Caco-2 (cell line): ENCODE results near the gene MOB3B. TPM values are rescaled to one million over a fixed set of nuclear protein-coding genes. Genes with fewer than 3 reads are reported as not detected.

ENCODE experiments used
- Bru-seq: library from RNA; stranded (reverse); fragments of 400-500 nt; gene quantifications from one replicate; lab custom pipeline; 2021; lab: Mats Ljungman, UMichigan
- BruChase-seq, 2 experiments: library from RNA; stranded (reverse); fragments of 400-500 nt; gene quantifications; one replicate each; lab custom pipeline; 2021; lab: Mats Ljungman, UMichigan
- BruUV-seq: library from RNA; stranded (reverse); fragments of 400-500 nt; replicated peaks from 2 replicates; lab custom pipeline; 2021; lab: Mats Ljungman, UMichigan
- CTCF ChIA-PET: fragments of 300-600 bp; sonication (Branson Sonifier 250); formaldehyde crosslinking; loops from one replicate; lab custom pipeline; 2022; ENCODE audit warnings: antibody characterized with exemption; lab: Charles Lee
- POLR2A ChIA-PET: fragments of 300-600 bp; sonication (Branson Sonifier 250); formaldehyde crosslinking; loops from one replicate; lab custom pipeline; 2022; ENCODE audit warnings: antibody characterized with exemption; lab: Charles Lee
- DNase-seq, 2 experiments: peaks; one replicate each; pipeline versions ENCODE4 v3.0.0 to v3.0.0-alpha.2; 2020 to 2022
- H3K27me3 ChIP-seq: replicated peaks from 2 replicates; pipeline ENCODE4 v1.6.0; 2011; ENCODE audit warnings: low read length; ENCODE audit not compliant: control insufficient read depth, insufficient read depth
- H3K36me3 ChIP-seq: 2 replicates; pipeline ENCODE4 v1.5.1; 2011; ENCODE audit warnings: low read length; ENCODE audit not compliant: control insufficient read depth, insufficient read depth
- H3K4me1 ChIP-seq: fragments of 250-450 bp; sonication (Bioruptor Pico); 2 replicates; pipeline ENCODE4 v1.5.1; 2020; ENCODE audit warnings: mild to moderate bottlenecking
- H3K4me3 ChIP-seq: 2 replicates; pipeline ENCODE4 v1.5.1; 2011; ENCODE audit warnings: low read depth, mild to moderate bottlenecking, control low read depth, low read length
- H3K9me3 ChIP-seq: fragments of 250-450 bp; sonication (Bioruptor Pico); 2 replicates; pipeline ENCODE4 v1.5.1; 2020; ENCODE audit warnings: mild to moderate bottlenecking, moderate library complexity
- H3K27ac Mint-ChIP-seq: one replicate; pipeline ENCODE4 v1.8.0; 2022; ENCODE audit warnings: mixed read lengths; ENCODE audit not compliant: unreplicated experiment
- H3K27me3 Mint-ChIP-seq: one replicate; pipeline ENCODE4 v1.8.0; 2022; ENCODE audit warnings: mixed read lengths; ENCODE audit not compliant: insufficient read depth, unreplicated experiment
- H3K36me3 Mint-ChIP-seq: one replicate; pipeline ENCODE4 v1.8.0; 2022; ENCODE audit warnings: mild to moderate bottlenecking, mixed read lengths; ENCODE audit not compliant: insufficient read depth, unreplicated experiment
- H3K4me1 Mint-ChIP-seq: one replicate; pipeline ENCODE4 v1.8.0; 2022; ENCODE audit warnings: low read depth, mixed read lengths; ENCODE audit not compliant: unreplicated experiment
- H3K4me3 Mint-ChIP-seq: one replicate; pipeline ENCODE4 v1.8.0; 2022; ENCODE audit warnings: mild to moderate bottlenecking, moderate library complexity, mixed read lengths; ENCODE audit not compliant: unreplicated experiment
- H3K9me3 Mint-ChIP-seq: one replicate; pipeline ENCODE4 v1.8.0; 2022; ENCODE audit warnings: mixed read lengths; ENCODE audit not compliant: unreplicated experiment
- CTCF ChIP-seq, 2 experiments: fragments of 200-600 bp in 1 of 2; IDR thresholded peaks; 1 replicate in 1 of 2; 2 replicates in 1 of 2; pipeline versions ENCODE4 v1.5.1 to v1.8.0; 2011 to 2022; ENCODE audit warnings: antibody characterized with exemption in 1 of 2, control low read depth in 1 of 2, inconsistent platforms in 1 of 2, low read depth in 1 of 2, low read length in 1 of 2, mild to moderate bottlenecking in 1 of 2, moderate library complexity in 1 of 2; ENCODE audit not compliant: insufficient read depth in 1 of 2, severe bottlenecking in 1 of 2, unreplicated experiment in 1 of 2
- intact Hi-C: fragments of 100-400 bp; cut with micrococcal nuclease; formaldehyde crosslinking; loops from one replicate; pipeline ENCODE4 v1.10.0; 2022; ENCODE audit not compliant: unreplicated experiment
- long read RNA-seq: library from polyadenylated mRNA; stranded (forward); transcript quantifications from one replicate; pipeline ENCODE4 v2.0.0, GENCODE V29; 2022
- total RNA-seq: library from RNA; stranded (reverse); gene quantifications from 2 replicates; pipeline ENCODE4 v1.2.3, GENCODE V29; 2022

MOB3B gene
- total RNA-seq (4.7 and 5.3 TPM in 2 replicates), Bru-seq, nascent RNA (percentile 55 among the genes with signal in this experiment), BruChase-seq, experiment 1, labeled RNA remaining after a 2-hour chase (percentile 51 among the genes with signal in this experiment), BruChase-seq, experiment 2, labeled RNA remaining after a 6-hour chase (percentile 50 among the genes with signal in this experiment)
- long read RNA-seq, full-length matches to known transcripts = 6 of 8 reads
- long read RNA-seq, partial matches to known transcripts = 1 of 8 reads
- long read RNA-seq, other reads (novel, unspliced or antisense) = 1 of 8 reads

GRCh38 chr9:27529316-27530278 is at the start of gene MOB3B:
TSS of gene MOB3B (minus strand) at chr9:27529814. CDS start at chr9:27455550, 74,264 bp downstream.
- BruUV-seq = TSS peak; percentile 35
- H3K4me3 Mint-ChIP-seq = peak within 1 kb of the TSS; percentile 75
- intact Hi-C loops = loop anchor here (1.0 to 5.0 kb wide), 5 partner anchors 19 to 196 kb away; no protein-coding TSS in a partner anchor
- ChIA-PET POLR2A (no interaction called here), CTCF (interaction anchor here (1.2 kb wide), 1 partner anchor 197 kb away, joined by 10 read pairs; no protein-coding TSS in a partner anchor)
- no peaks in the 10 kb centered on the region for H3K9me3 Mint-ChIP-seq
- Histone ChIP-seq H3K9me3 (no peaks in the 10 kb centered on the region), H3K36me3 (no peaks in the 10 kb centered on the region), H3K4me3 (peak within 1 kb of the TSS; percentile 58), H3K27me3 (no peaks in the 10 kb centered on the region), H3K4me1 (no peaks in the 10 kb centered on the region)
- peak; percentile 56 to 73 for DNase-seq
- TF ChIP-seq CTCF (IDR thresholded peaks at IDR 0.05; ENCODE audit: insufficient read depth in 1 of 2, low read depth in 1 of 2, low read length in 1 of 2, severe bottlenecking in 1 of 2, unreplicated experiment in 1 of 2) = peak; percentile 45 to 57
- H3K4me1 Mint-ChIP-seq = no peaks in the 10 kb centered on the region
- H3K27ac Mint-ChIP-seq = peak within 1 kb of the TSS; percentile 57
- H3K36me3 Mint-ChIP-seq = no peaks in the 10 kb centered on the region
- H3K27me3 Mint-ChIP-seq = no peaks in the 10 kb centered on the region

GRCh38 chr9:27573634-27574590 is 44.3 kb upstream of the MOB3B start:
- POLR2A ChIA-PET = no interaction called here
- H3K27ac Mint-ChIP-seq = peak overlapping the region; percentile 97
- TF ChIP-seq CTCF (IDR thresholded peaks at IDR 0.05; ENCODE audit: insufficient read depth in 1 of 2, low read depth in 1 of 2, low read length in 1 of 2, severe bottlenecking in 1 of 2, unreplicated experiment in 1 of 2) = no peak
- Histone ChIP-seq H3K36me3 (no peaks in the 10 kb centered on the region), H3K9me3 (no peaks in the 10 kb centered on the region), H3K27me3 (no peaks in the 10 kb centered on the region), H3K4me1 (no peaks in the 10 kb centered on the region), H3K4me3 (peak overlapping the region; percentile 45)
- no peaks in the 10 kb centered on the region for H3K27me3 Mint-ChIP-seq
- peaks cover 11% of the 10 kb centered on the region for H3K36me3 Mint-ChIP-seq
- TSS peak; percentile 99 for BruUV-seq
- H3K4me3 Mint-ChIP-seq = peak overlapping the region; percentile 92
- peak; percentile 82 to 92 for DNase-seq
- intact Hi-C loops = no loop called here
- H3K4me1 Mint-ChIP-seq = no peaks in the 10 kb centered on the region
- CTCF ChIA-PET = no interaction called here
- peaks cover 9% of the 10 kb centered on the region for H3K9me3 Mint-ChIP-seq
